C4-2B (cell line): ENCODE results near the gene VCX3B.
"Not testable (repeated sequence)": the region's sequence is repeated elsewhere in the genome, so short reads cannot be mapped to it uniquely, and the experiment has no call there.

Experiments
- CTCF ChIP-seq: fragments of 450-650 bp; conservative IDR thresholded peaks from 2 replicates; pipeline ENCODE4 v1.5.1; 2017; ENCODE audit warnings: mild to moderate bottlenecking
- ZFX ChIP-seq: fragments of 450-650 bp; IDR thresholded peaks from 2 replicates; pipeline ENCODE4 v1.6.1; 2017

DNA sequence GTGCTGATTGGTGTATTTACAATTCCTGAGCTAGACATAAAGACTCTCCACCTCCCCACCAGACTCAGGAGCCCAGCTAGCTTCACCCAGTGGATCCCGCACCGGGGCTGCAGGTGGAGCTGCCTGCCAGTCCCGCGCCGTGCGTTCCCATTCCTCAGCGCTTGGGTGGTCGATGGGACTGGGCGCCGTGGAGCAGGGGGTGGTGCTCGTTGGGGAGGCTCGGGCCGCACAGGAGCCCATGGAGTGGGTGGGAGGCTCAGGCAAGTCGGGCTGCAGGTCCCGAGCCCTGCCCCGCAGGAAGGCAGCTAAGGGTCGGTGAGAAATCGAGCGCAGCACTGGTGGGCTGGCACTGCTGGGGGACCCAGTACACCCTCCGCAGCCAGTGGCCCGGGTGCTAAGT, 12.3 kb upstream of the VCX3B start:
- TF ChIP-seq CTCF, ZFX: not testable (repeated sequence)
